OCI-LY3 (cell line): ENCODE data around the gene MOV10.
"Not testable (repeated sequence)": the region's sequence is repeated elsewhere in the genome, so short reads cannot be mapped to it uniquely, and the experiment has no call there.

Experiments used
- EZH2phosphoT487 ChIP-seq: fragments of 200-600 bp; shearing (Covaris generic); IDR thresholded peaks from 2 replicates; pipeline ENCODE4 v1.6.1; 2018; ENCODE audit warnings: antibody characterized with exemption, mixed run types, low read depth
- TF ChIP-seq, protein P1 (sequence below): fragments of 200-600, 300-600 bp; sonication (generic); IDR thresholded peaks from 2 replicates; pipeline ENCODE4 v1.5.1; 2014; ENCODE audit warnings: antibody characterized with exemption, low read length, low read depth

- TF ChIP-seq EZH2phosphoT487: not testable (repeated sequence)
- TF ChIP-seq, protein P1, sequence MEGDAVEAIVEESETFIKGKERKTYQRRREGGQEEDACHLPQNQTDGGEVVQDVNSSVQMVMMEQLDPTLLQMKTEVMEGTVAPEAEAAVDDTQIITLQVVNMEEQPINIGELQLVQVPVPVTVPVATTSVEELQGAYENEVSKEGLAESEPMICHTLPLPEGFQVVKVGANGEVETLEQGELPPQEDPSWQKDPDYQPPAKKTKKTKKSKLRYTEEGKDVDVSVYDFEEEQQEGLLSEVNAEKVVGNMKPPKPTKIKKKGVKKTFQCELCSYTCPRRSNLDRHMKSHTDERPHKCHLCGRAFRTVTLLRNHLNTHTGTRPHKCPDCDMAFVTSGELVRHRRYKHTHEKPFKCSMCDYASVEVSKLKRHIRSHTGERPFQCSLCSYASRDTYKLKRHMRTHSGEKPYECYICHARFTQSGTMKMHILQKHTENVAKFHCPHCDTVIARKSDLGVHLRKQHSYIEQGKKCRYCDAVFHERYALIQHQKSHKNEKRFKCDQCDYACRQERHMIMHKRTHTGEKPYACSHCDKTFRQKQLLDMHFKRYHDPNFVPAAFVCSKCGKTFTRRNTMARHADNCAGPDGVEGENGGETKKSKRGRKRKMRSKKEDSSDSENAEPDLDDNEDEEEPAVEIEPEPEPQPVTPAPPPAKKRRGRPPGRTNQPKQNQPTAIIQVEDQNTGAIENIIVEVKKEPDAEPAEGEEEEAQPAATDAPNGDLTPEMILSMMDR: not testable (repeated sequence)
Measured at GRCh38 chr1:112724240-112724639, 49.8 kb downstream of the MOV10 start.
